Uterus (tissue), 2 donors: ENCODE results near the gene RAP1GAP.

Source experiments
- POLR2A ChIP-seq, 2 donors: fragments of 450-650 bp; IDR thresholded peaks; one replicate each; pipeline ENCODE4 v1.6.1; 2016; ENCODE audit warnings: antibody characterized with exemption in 2 of 2, mild to moderate bottlenecking in 1 of 2, moderate library complexity in 1 of 2
- TF ChIP-seq, protein P1 (sequence below), 4 experiments: fragments of 200-600 bp in 2 of 4; fragments of 450-650 bp in 2 of 4; sonication (generic) in 2 of 4; IDR thresholded peaks; one replicate each; pipeline ENCODE4 v1.5.1; 2016 to 2019; ENCODE audit warnings: antibody characterized with exemption in 4 of 4, mild to moderate bottlenecking in 2 of 4, moderate library complexity in 1 of 4

DNA sequence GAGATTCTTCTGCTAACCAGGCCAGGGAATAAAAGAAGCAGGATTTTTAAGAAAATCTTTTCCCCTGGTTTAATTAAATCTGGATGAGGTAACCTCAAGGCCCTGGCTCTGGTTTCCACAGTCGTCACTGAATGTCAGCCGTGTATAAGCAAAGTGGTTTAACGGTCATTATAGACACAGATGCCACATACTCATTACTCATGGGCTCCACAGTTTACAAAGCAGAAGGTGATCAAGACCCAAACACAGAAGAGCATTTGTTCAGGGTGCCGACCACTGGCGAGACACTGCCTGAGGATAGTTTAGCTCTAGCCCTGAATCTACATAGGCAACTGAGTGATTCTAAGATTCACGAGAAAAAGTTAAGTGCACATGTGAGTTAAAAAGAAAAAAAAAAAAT lies 27.8 kb upstream of the RAP1GAP start:
- TF ChIP-seq POLR2A (IDR thresholded peaks at IDR 0.05), result no peak
- TF ChIP-seq, protein P1, sequence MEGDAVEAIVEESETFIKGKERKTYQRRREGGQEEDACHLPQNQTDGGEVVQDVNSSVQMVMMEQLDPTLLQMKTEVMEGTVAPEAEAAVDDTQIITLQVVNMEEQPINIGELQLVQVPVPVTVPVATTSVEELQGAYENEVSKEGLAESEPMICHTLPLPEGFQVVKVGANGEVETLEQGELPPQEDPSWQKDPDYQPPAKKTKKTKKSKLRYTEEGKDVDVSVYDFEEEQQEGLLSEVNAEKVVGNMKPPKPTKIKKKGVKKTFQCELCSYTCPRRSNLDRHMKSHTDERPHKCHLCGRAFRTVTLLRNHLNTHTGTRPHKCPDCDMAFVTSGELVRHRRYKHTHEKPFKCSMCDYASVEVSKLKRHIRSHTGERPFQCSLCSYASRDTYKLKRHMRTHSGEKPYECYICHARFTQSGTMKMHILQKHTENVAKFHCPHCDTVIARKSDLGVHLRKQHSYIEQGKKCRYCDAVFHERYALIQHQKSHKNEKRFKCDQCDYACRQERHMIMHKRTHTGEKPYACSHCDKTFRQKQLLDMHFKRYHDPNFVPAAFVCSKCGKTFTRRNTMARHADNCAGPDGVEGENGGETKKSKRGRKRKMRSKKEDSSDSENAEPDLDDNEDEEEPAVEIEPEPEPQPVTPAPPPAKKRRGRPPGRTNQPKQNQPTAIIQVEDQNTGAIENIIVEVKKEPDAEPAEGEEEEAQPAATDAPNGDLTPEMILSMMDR (IDR thresholded peaks at IDR 0.05), result no peak
